WTC11 (cell line): ENCODE data around the gene RAI1.

Source experiments
- CREB1 ChIP-seq: sonication (generic); formaldehyde crosslinking; IDR thresholded peaks from 2 replicates; pipeline ENCODE4 v1.8.0; 2023; ENCODE audit warnings: mild to moderate bottlenecking, missing genetic modification reagents
- CTCF ChIP-seq: fragments of 200-600 bp; IDR thresholded peaks from 2 replicates; pipeline ENCODE4 v1.8.0; 2022; ENCODE audit warnings: antibody characterized with exemption
- FOXK1 ChIP-seq: sonication (generic); formaldehyde crosslinking; IDR thresholded peaks from 2 replicates; pipeline ENCODE4 v1.8.0; 2022; ENCODE audit warnings: mild to moderate bottlenecking, moderate library complexity, missing genetic modification reagents
- FOXP1 ChIP-seq: sonication (generic); formaldehyde crosslinking; IDR thresholded peaks from 2 replicates; pipeline ENCODE4 v1.8.0; 2022; ENCODE audit warnings: missing genetic modification reagents, mild to moderate bottlenecking, moderate library complexity, borderline replicate concordance
- JUN ChIP-seq: sonication (generic); formaldehyde crosslinking; IDR thresholded peaks from 2 replicates; pipeline ENCODE4 v1.8.0; 2023; ENCODE audit warnings: mild to moderate bottlenecking, missing genetic modification reagents
- NFYB ChIP-seq: sonication (generic); formaldehyde crosslinking; conservative IDR thresholded peaks from 2 replicates; pipeline ENCODE4 v1.8.0; 2022; ENCODE audit warnings: low read depth, missing genetic modification reagents
- RELA ChIP-seq: sonication (generic); formaldehyde crosslinking; IDR thresholded peaks from 2 replicates; pipeline ENCODE4 v1.8.1; 2022; ENCODE audit warnings: missing genetic modification reagents, mild to moderate bottlenecking, borderline replicate concordance
- SP1 ChIP-seq: sonication (generic); formaldehyde crosslinking; conservative IDR thresholded peaks from 2 replicates; pipeline ENCODE4 v1.8.1; 2022; ENCODE audit warnings: missing genetic modification reagents
- TP53 ChIP-seq: sonication (generic); formaldehyde crosslinking; IDR thresholded peaks from 2 replicates; pipeline ENCODE4 v1.8.1; 2023; ENCODE audit warnings: mild to moderate bottlenecking, missing genetic modification reagents
- TF ChIP-seq, protein P1 (sequence below): sonication (generic); formaldehyde crosslinking; IDR thresholded peaks from 2 replicates; pipeline ENCODE4 v1.8.0; 2023; ENCODE audit warnings: missing genetic modification reagents
- TF ChIP-seq, protein P2 (sequence below): sonication (generic); formaldehyde crosslinking; IDR thresholded peaks from 2 replicates; pipeline ENCODE4 v1.8.1; 2023; ENCODE audit warnings: mild to moderate bottlenecking, missing genetic modification reagents

- TF ChIP-seq CTCF (no peak), TP53 (CRISPR knock-in tag) (no peak), FOXK1 (CRISPR knock-in tag) (no peak), NFYB (no peak), SP1 (CRISPR knock-in tag) (no peak), CREB1 (CRISPR knock-in tag) (no peak), RELA (no peak), JUN (CRISPR knock-in tag) (no peak), FOXP1 (no peak)
- TF ChIP-seq, protein P1, sequence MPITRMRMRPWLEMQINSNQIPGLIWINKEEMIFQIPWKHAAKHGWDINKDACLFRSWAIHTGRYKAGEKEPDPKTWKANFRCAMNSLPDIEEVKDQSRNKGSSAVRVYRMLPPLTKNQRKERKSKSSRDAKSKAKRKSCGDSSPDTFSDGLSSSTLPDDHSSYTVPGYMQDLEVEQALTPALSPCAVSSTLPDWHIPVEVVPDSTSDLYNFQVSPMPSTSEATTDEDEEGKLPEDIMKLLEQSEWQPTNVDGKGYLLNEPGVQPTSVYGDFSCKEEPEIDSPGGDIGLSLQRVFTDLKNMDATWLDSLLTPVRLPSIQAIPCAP (CRISPR knock-in tag) = no peak
- TF ChIP-seq, protein P2, sequence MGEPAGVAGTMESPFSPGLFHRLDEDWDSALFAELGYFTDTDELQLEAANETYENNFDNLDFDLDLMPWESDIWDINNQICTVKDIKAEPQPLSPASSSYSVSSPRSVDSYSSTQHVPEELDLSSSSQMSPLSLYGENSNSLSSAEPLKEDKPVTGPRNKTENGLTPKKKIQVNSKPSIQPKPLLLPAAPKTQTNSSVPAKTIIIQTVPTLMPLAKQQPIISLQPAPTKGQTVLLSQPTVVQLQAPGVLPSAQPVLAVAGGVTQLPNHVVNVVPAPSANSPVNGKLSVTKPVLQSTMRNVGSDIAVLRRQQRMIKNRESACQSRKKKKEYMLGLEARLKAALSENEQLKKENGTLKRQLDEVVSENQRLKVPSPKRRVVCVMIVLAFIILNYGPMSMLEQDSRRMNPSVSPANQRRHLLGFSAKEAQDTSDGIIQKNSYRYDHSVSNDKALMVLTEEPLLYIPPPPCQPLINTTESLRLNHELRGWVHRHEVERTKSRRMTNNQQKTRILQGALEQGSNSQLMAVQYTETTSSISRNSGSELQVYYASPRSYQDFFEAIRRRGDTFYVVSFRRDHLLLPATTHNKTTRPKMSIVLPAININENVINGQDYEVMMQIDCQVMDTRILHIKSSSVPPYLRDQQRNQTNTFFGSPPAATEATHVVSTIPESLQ (CRISPR knock-in tag) = no peak
These were observed 46.9 kb downstream of the RAI1 start for GRCh38 chr17:17728146-17728545.
